ENCODE results near the gene NTHL1.
"Not testable (repeated sequence)": the region's sequence is repeated elsewhere in the genome, so short reads cannot be mapped to it uniquely, and the experiment has no call there.

Gene NTHL1

GRCh38 chr16:2036200-2036966 is 11.3 kb downstream of the NTHL1 start:
- no peak for TF ChIP-seq CTCF (conservative IDR thresholded peaks at IDR 0.05; ENCODE audit: low read depth, low read length)
- H3K4me3 ChIP-seq (ENCODE audit: low read length), result no peak overlapping the region
- no peak for DNase-seq (ENCODE audit: low read depth)

- H3K4me3 ChIP-seq (ENCODE audit: low read length), result no peak overlapping the region
- DNase-seq (ENCODE audit: low read depth), result no peak
- TF ChIP-seq CTCF (conservative IDR thresholded peaks at IDR 0.05; ENCODE audit: low read depth, low read length), result no peak
These were observed 12.0 kb downstream of the NTHL1 start for GRCh38 chr16:2035431-2036199.

GRCh38 chr16:2034696-2035430 is 12.8 kb downstream of the NTHL1 start:
- H3K4me3 ChIP-seq (ENCODE audit: low read length), result no peak overlapping the region
- TF ChIP-seq CTCF (conservative IDR thresholded peaks at IDR 0.05; ENCODE audit: low read depth, low read length), result no peak
- DNase-seq (ENCODE audit: low read depth), result no peak

- not testable (repeated sequence) for DNase-seq (ENCODE audit: low read depth); H3K4me3 ChIP-seq (ENCODE audit: low read length)
These were observed 13.5 kb downstream of the NTHL1 start for GRCh38 chr16:2033909-2034695.

GRCh38 chr16:2033057-2033908 is 14.4 kb downstream of the NTHL1 start:
- no peak for TF ChIP-seq CTCF (conservative IDR thresholded peaks at IDR 0.05; ENCODE audit: low read depth, low read length)
- no peak for DNase-seq (ENCODE audit: low read depth)
- H3K4me3 ChIP-seq (ENCODE audit: low read length), result peak overlapping the region; percentile 13

- H3K4me3 ChIP-seq (ENCODE audit: low read length), result no peak overlapping the region
- no peak for TF ChIP-seq CTCF (conservative IDR thresholded peaks at IDR 0.05; ENCODE audit: low read depth, low read length)
- DNase-seq (ENCODE audit: low read depth), result no peak
These were observed 15.2 kb downstream of the NTHL1 start for GRCh38 chr16:2032285-2033056.
